HepG2 (cell line): Measurements from ENCODE around the gene CCL19. TPM values are rescaled to one million over a fixed set of nuclear protein-coding genes. Genes with fewer than 3 reads are reported as not detected.

Experiments
- ARNTL ChIP-seq: sonication (generic); formaldehyde crosslinking; IDR thresholded peaks from 2 replicates; pipeline ENCODE4 v1.4.0; 2020; ENCODE audit warnings: mild to moderate bottlenecking, missing genetic modification reagents
- ELF4 ChIP-seq: sonication (generic); formaldehyde crosslinking; IDR thresholded peaks from 2 replicates; pipeline ENCODE4 v1.5.0; 2020; ENCODE audit warnings: missing genetic modification reagents, mild to moderate bottlenecking, moderate library complexity, borderline replicate concordance
- EP300 ChIP-seq, 3 experiments: sonication (generic) in 1 of 3; formaldehyde crosslinking in 1 of 3; IDR thresholded peaks; 2 replicates each; pipeline versions ENCODE4 v1.5.1 to v1.6.1; 2011 to 2020; ENCODE audit warnings: low read depth in 2 of 3, low read length in 2 of 3, borderline replicate concordance in 1 of 3, improper control_type of control experiment in 1 of 3, mild to moderate bottlenecking in 1 of 3, missing genetic modification reagents in 1 of 3, moderate library complexity in 1 of 3
- GATAD2A ChIP-seq: IDR thresholded peaks from 2 replicates; pipeline ENCODE4 v1.6.1; 2016
- HNRNPH1 ChIP-seq: fragments of 200-400 bp; formaldehyde crosslinking; optimal IDR thresholded peaks from 2 replicates; pipeline ENCODE3; 2017; ENCODE audit warnings: mild to moderate bottlenecking, low read depth, low read length
- HOXA3 ChIP-seq: sonication (generic); formaldehyde crosslinking; IDR thresholded peaks from 2 replicates; pipeline ENCODE4 v1.5.0; 2020; ENCODE audit warnings: missing genetic modification reagents
- KDM6A ChIP-seq: IDR thresholded peaks from 2 replicates; pipeline ENCODE4 v1.6.1; 2016; ENCODE audit warnings: low read depth
- MXI1 ChIP-seq: IDR thresholded peaks from 3 replicates; pipeline ENCODE4 v1.6.1; 2012; ENCODE audit warnings: low read depth, low read length, inconsistent platforms, borderline replicate concordance
- RCOR2 ChIP-seq: IDR thresholded peaks from 2 replicates; pipeline ENCODE4 v1.6.1; 2016; ENCODE audit warnings: missing biosample characterization, missing genetic modification reagents
- SALL1 ChIP-seq: sonication (generic); formaldehyde crosslinking; IDR thresholded peaks from 2 replicates; pipeline ENCODE4 v1.8.0; 2022; ENCODE audit warnings: mild to moderate bottlenecking, missing genetic modification reagents
- SMC3 ChIP-seq: IDR thresholded peaks from 2 replicates; pipeline ENCODE4 v1.6.1; 2011; ENCODE audit warnings: low read length, improper control_type of control experiment
- SRSF4 ChIP-seq: fragments of 200-400 bp; formaldehyde crosslinking; IDR thresholded peaks from one replicate; pipeline ENCODE4 v1.6.1; 2018; ENCODE audit warnings: mild to moderate bottlenecking, low read depth, low read length, moderate library complexity; ENCODE audit not compliant: poor library complexity, severe bottlenecking
- ZC3H13 ChIP-seq: sonication (generic); formaldehyde crosslinking; IDR thresholded peaks from 2 replicates; pipeline ENCODE4 v1.8.1; 2023; ENCODE audit warnings: mild to moderate bottlenecking, missing genetic modification reagents, moderate library complexity
- ZNF160 ChIP-seq: sonication (generic); formaldehyde crosslinking; IDR thresholded peaks from 2 replicates; pipeline ENCODE4 v1.8.0; 2022; ENCODE audit warnings: mild to moderate bottlenecking, inconsistent platforms, missing genetic modification reagents
- ZNF567 ChIP-seq: sonication (generic); formaldehyde crosslinking; IDR thresholded peaks from 2 replicates; pipeline ENCODE4 v1.8.1; 2023; ENCODE audit warnings: mild to moderate bottlenecking, missing genetic modification reagents, borderline replicate concordance
- ZNF644 ChIP-seq: IDR thresholded peaks from 2 replicates; pipeline ENCODE4 v1.6.1; 2016; ENCODE audit warnings: low read depth
- ZNF724P ChIP-seq: sonication (generic); formaldehyde crosslinking; IDR thresholded peaks from 2 replicates; pipeline ENCODE4 v1.8.0; 2022; ENCODE audit warnings: missing genetic modification reagents, borderline replicate concordance
- ZNF737 ChIP-seq: sonication (generic); formaldehyde crosslinking; IDR thresholded peaks from 2 replicates; pipeline ENCODE4 v1.5.0; 2020; ENCODE audit warnings: missing genetic modification reagents, mild to moderate bottlenecking, borderline replicate concordance
- polyA plus RNA-seq, 8 experiments: library from polyadenylated mRNA; depleted of rRNA in 3 of 8; stranded (reverse) in 7 of 8; unstranded in 1 of 8; fragments of >200 nt; fragmentation: Illumina TruSeq in 4 of 8; extraction: Trizol in 4 of 8; gene quantifications; 2 replicates each; pipeline versions ENCODE4 v1.2.1 to v1.2.3, GENCODE V29; 2011 to 2016; ENCODE audit warnings: low read depth in 4 of 8, missing spikeins in 1 of 8, mixed read lengths in 1 of 8; ENCODE audit not compliant: insufficient read depth in 1 of 8
- total RNA-seq, 5 experiments: library from RNA; depleted of rRNA; stranded (reverse); fragments of >200 nt; fragmentation: Illumina TruSeq; extraction: Trizol; gene quantifications; 2 replicates each; pipeline ENCODE4 v1.2.3, GENCODE V29; 2016; ENCODE audit warnings: low read depth in 1 of 5
- TF ChIP-seq, protein P1 (sequence below): sonication (generic); formaldehyde crosslinking; IDR thresholded peaks from 2 replicates; pipeline ENCODE4 v1.5.0; 2020; ENCODE audit warnings: missing genetic modification reagents
- TF ChIP-seq, protein P2 (sequence below), 2 experiments: fragments of 450-650 bp in 1 of 2; sonication (generic) in 1 of 2; formaldehyde crosslinking in 1 of 2; IDR thresholded peaks; 2 replicates each; pipeline versions ENCODE4 v1.6.1 to v1.8.0; 2016 to 2022; ENCODE audit warnings: antibody characterized with exemption in 1 of 2, mild to moderate bottlenecking in 1 of 2, missing genetic modification reagents in 1 of 2

Gene CCL19
- total and polyA plus RNA-seq, 2 of the 13 experiments (the other 11 are each of a cell fraction or from before 2014, with no cell fraction given): not detected

DNA sequence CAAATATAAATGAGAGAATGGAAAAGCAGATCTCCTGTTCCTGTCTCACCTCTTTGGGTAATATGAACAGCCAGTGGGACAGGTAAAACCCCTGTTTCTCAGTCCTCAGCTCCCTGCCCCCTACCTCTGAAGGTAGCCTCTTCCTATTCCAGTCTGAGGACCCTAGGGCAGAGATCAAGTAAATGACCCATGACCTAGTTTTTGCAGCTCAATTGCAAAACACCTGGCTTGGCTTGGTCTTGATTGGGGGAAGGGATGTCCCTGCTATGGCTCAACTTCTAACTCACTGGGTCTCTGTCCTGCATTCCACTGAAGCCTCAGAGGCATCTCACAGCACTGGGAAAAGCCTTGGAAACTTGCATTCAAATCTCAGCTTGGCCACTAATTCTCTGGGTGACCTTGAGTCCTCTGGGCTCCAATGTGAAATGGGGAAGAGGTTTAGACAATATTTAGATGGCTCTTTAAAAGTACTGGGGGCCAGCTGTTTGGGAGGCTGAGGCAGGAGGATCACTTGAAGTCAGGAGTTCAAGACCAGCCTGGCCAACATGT, 46.2 kb downstream of the CCL19 start (continued):
- TF ChIP-seq, protein P1, sequence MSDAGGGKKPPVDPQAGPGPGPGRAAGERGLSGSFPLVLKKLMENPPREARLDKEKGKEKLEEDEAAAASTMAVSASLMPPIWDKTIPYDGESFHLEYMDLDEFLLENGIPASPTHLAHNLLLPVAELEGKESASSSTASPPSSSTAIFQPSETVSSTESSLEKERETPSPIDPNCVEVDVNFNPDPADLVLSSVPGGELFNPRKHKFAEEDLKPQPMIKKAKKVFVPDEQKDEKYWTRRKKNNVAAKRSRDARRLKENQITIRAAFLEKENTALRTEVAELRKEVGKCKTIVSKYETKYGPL (CRISPR knock-in tag): no peak
- TF ChIP-seq ZNF160 (CRISPR knock-in tag) (no peak), ARNTL (CRISPR knock-in tag) (0 out of 2 replicates have a peak, but pooled peaks have one; percentile 23), ZNF724P (CRISPR knock-in tag) (no peak), MXI1 (peak; percentile 20; the same call in 1 of the 3 replicates), HOXA3 (CRISPR knock-in tag) (peak; percentile 73), ZNF567 (CRISPR knock-in tag) (no peak), EP300 (IDR thresholded peaks at IDR 0.05; ENCODE audit: low read depth in 2 of 2, low read length in 2 of 2) (peak; percentile 80 to 86), EP300 (CRISPR knock-in tag; IDR thresholded peaks at IDR 0.05; ENCODE audit: borderline replicate concordance) (peak; percentile 67; the same call in 1 of the 2 replicates), RCOR2 (CRISPR knock-in tag) (peak; percentile 69), KDM6A (CRISPR knock-in tag) (peak; percentile 95), ZNF644 (CRISPR knock-in tag) (peak; percentile 35; the same call in 1 of the 2 replicates), SRSF4 (no peak), SALL1 (CRISPR knock-in tag) (peak; percentile 84), ELF4 (CRISPR knock-in tag) (no peak), ZC3H13 (CRISPR knock-in tag) (no peak), SMC3 (peak; percentile 20), ZNF737 (CRISPR knock-in tag) (no peak), HNRNPH1 (no peak), GATAD2A (CRISPR knock-in tag) (peak; percentile 88)
- TF ChIP-seq, protein P2, sequence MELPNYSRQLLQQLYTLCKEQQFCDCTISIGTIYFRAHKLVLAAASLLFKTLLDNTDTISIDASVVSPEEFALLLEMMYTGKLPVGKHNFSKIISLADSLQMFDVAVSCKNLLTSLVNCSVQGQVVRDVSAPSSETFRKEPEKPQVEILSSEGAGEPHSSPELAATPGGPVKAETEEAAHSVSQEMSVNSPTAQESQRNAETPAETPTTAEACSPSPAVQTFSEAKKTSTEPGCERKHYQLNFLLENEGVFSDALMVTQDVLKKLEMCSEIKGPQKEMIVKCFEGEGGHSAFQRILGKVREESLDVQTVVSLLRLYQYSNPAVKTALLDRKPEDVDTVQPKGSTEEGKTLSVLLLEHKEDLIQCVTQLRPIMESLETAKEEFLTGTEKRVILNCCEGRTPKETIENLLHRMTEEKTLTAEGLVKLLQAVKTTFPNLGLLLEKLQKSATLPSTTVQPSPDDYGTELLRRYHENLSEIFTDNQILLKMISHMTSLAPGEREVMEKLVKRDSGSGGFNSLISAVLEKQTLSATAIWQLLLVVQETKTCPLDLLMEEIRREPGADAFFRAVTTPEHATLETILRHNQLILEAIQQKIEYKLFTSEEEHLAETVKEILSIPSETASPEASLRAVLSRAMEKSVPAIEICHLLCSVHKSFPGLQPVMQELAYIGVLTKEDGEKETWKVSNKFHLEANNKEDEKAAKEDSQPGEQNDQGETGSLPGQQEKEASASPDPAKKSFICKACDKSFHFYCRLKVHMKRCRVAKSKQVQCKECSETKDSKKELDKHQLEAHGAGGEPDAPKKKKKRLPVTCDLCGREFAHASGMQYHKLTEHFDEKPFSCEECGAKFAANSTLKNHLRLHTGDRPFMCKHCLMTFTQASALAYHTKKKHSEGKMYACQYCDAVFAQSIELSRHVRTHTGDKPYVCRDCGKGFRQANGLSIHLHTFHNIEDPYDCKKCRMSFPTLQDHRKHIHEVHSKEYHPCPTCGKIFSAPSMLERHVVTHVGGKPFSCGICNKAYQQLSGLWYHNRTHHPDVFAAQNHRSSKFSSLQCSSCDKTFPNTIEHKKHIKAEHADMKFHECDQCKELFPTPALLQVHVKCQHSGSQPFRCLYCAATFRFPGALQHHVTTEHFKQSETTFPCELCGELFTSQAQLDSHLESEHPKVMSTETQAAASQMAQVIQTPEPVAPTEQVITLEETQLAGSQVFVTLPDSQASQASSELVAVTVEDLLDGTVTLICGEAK (IDR thresholded peaks at IDR 0.05): no peak
- TF ChIP-seq, protein P2 (CRISPR knock-in tag; IDR thresholded peaks at IDR 0.05): peak; percentile 44; the same call in 1 of the 2 replicates
